ENCODE measurements around the gene PLEKHA4. TPM values are rescaled to one million over a fixed set of nuclear protein-coding genes. Genes with fewer than 3 reads are reported as not detected.

Gene PLEKHA4
- total RNA-seq, 4 donors from 2014 or later = 2.6 to 34.4 (median 10.3) TPM

DNA sequence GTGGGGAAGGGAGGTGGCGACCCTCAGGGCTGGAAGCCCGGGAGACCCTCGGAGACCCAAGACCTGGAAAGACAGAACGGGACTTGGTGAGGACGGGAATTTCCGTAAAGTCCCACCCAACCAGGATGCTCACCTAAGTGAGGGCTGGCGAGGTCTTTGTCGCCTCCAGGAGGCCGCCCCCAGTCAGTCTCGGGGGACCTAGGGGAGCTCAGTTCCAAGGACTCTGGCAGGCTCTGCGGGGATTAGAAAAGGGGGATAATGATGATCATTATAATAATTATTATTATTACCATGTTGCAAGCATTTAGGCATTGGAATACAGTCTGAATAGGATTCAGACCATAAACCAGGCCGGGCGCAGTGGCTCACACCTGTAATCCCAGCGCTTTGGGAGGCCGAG is 23.0 kb downstream of the PLEKHA4 start:
- Histone ChIP-seq H3K36me3 (no peaks in the 10 kb centered on the region), H3K4me3 (no peak overlapping the region), H3K27me3 (no peaks in the 10 kb centered on the region), H3K4me1 (no peaks in the 10 kb centered on the region), H3K27ac (no peak overlapping the region), H3K9me3 (no peaks in the 10 kb centered on the region)
- no peak for DNase-seq
- in situ Hi-C loops (cut with MboI; ENCODE audit: low pct_ligation_motif_present in 1 of 4, low pct_unique_long_range_greater_than_20kb in 1 of 4, low sequenced_read_pairs in 3 of 4) = no loop called here
- TF ChIP-seq, protein P1, sequence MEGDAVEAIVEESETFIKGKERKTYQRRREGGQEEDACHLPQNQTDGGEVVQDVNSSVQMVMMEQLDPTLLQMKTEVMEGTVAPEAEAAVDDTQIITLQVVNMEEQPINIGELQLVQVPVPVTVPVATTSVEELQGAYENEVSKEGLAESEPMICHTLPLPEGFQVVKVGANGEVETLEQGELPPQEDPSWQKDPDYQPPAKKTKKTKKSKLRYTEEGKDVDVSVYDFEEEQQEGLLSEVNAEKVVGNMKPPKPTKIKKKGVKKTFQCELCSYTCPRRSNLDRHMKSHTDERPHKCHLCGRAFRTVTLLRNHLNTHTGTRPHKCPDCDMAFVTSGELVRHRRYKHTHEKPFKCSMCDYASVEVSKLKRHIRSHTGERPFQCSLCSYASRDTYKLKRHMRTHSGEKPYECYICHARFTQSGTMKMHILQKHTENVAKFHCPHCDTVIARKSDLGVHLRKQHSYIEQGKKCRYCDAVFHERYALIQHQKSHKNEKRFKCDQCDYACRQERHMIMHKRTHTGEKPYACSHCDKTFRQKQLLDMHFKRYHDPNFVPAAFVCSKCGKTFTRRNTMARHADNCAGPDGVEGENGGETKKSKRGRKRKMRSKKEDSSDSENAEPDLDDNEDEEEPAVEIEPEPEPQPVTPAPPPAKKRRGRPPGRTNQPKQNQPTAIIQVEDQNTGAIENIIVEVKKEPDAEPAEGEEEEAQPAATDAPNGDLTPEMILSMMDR (IDR thresholded peaks at IDR 0.05) = no peak
- TF ChIP-seq POLR2AphosphoS5 (IDR thresholded peaks at IDR 0.05) = no peak
- TF ChIP-seq EP300 (IDR thresholded peaks at IDR 0.05; ENCODE audit: low read depth) = no peak
- TF ChIP-seq POLR2A (IDR thresholded peaks at IDR 0.05) = no peak
- intact Hi-C loops (cut with DNase I; ENCODE audit: low total_unique reads) = no loop called here
- WGBS, 2 donors (ENCODE audit: low coverage in 1 of 2) = 90 to 91% methylated on average over 4 to 15 of the region's 15 CpGs

DNA sequence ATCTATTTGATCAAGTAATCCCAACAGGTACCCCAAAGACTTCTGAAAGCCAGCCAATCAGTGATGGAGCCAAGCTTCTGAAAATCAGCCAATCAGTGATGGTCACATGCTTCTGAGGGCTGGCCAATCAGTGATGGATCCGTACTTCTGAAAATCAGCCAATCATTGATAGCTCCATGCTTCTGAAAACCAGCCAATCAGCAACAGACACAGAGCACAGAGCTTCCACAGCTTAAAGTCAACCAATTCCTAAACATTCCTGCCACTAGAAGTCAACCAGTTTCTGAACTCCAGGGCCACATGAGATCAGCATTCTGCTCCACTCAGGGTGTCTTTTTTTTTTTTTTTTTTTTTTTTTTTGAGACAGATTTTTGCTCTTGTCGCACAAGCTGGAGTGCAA is 23.9 kb downstream of the PLEKHA4 start:
- H3K9me3 ChIP-seq = no peaks in the 10 kb centered on the region
- no peak for DNase-seq
- no peak for TF ChIP-seq POLR2AphosphoS5 (IDR thresholded peaks at IDR 0.05)
- TF ChIP-seq, protein P1 (IDR thresholded peaks at IDR 0.05) = peak in 2 of 5 experiments; percentile 22 to 32
- no peak overlapping the region for H3K27ac ChIP-seq
- no peaks in the 10 kb centered on the region for H3K4me1 ChIP-seq
- H3K36me3 ChIP-seq = no peaks in the 10 kb centered on the region
- intact Hi-C loops (cut with DNase I; ENCODE audit: low total_unique reads) = no loop called here
- WGBS, 2 donors (ENCODE audit: low coverage in 1 of 2) = 85% methylated on average over 2 of the region's 2 CpGs; no CpG with 5 or more reads in 1 of the 2 donors
- H3K27me3 ChIP-seq = no peaks in the 10 kb centered on the region
- no peak overlapping the region for H3K4me3 ChIP-seq
- in situ Hi-C loops (cut with MboI; ENCODE audit: low pct_ligation_motif_present in 1 of 4, low pct_unique_long_range_greater_than_20kb in 1 of 4, low sequenced_read_pairs in 3 of 4) = loop anchor here in 1 of 4 donors (5.0 kb wide), 1 partner anchor 52 kb away; no protein-coding TSS in a partner anchor

GRCh38 chr19:48842789-48843162 is 25.6 kb downstream of the PLEKHA4 start:
- WGBS, 2 donors (ENCODE audit: low coverage in 1 of 2) = 37 to 46% methylated on average over 2 of the region's 2 CpGs
- no peak for TF ChIP-seq POLR2AphosphoS5 (IDR thresholded peaks at IDR 0.05)
- TF ChIP-seq, protein P1 (IDR thresholded peaks at IDR 0.05) = peak; percentile 76 to 84 (median 80)
- intact Hi-C loops (cut with DNase I; ENCODE audit: low total_unique reads) = no loop called here
- no peaks in the 10 kb centered on the region for H3K36me3 ChIP-seq
- H3K27ac ChIP-seq = no peak overlapping the region
- in situ Hi-C loops (cut with MboI; ENCODE audit: low pct_ligation_motif_present in 1 of 4, low pct_unique_long_range_greater_than_20kb in 1 of 4, low sequenced_read_pairs in 3 of 4) = loop anchor here in 1 of 4 donors (5.0 kb wide), 1 partner anchor 50 kb away; no protein-coding TSS in a partner anchor
- H3K27me3 ChIP-seq = no peaks in the 10 kb centered on the region
- H3K4me1 ChIP-seq = no peaks in the 10 kb centered on the region
- peak; percentile 34 for DNase-seq
- no peaks in the 10 kb centered on the region for H3K9me3 ChIP-seq
- no peak overlapping the region for H3K4me3 ChIP-seq

GRCh38 chr19:48841571-48841970 is 26.8 kb downstream of the PLEKHA4 start:
- no peaks in the 10 kb centered on the region for H3K9me3 ChIP-seq
- no peak overlapping the region for H3K27ac ChIP-seq
- TF ChIP-seq EP300 (IDR thresholded peaks at IDR 0.05; ENCODE audit: low read depth) = no peak
- no peak for TF ChIP-seq POLR2A (IDR thresholded peaks at IDR 0.05)
- TF ChIP-seq, protein P1 (IDR thresholded peaks at IDR 0.05) = no peak
- no peak for TF ChIP-seq POLR2AphosphoS5 (IDR thresholded peaks at IDR 0.05)
- intact Hi-C loops (cut with DNase I; ENCODE audit: low total_unique reads) = no loop called here
- in situ Hi-C loops (cut with MboI; ENCODE audit: low pct_ligation_motif_present in 1 of 4, low pct_unique_long_range_greater_than_20kb in 1 of 4, low sequenced_read_pairs in 3 of 4) = loop anchor here in 1 of 4 donors (5.0 kb wide), 1 partner anchor 49 kb away; no protein-coding TSS in a partner anchor
- no peaks in the 10 kb centered on the region for H3K27me3 ChIP-seq
- DNase-seq = no peak
- no peaks in the 10 kb centered on the region for H3K36me3 ChIP-seq
- H3K4me3 ChIP-seq = no peak overlapping the region
- H3K4me1 ChIP-seq = peaks cover 0 to 6% (median 2%) of the 10 kb centered on the region in 4 donors
- 87 to 88% methylated on average over 4 to 6 of the region's 6 CpGs for WGBS, 2 donors (ENCODE audit: low coverage in 1 of 2)

All from transverse colon (tissue), 4 donors.